Endothelial cell of umbilical vein (primary cell): ENCODE measurements around the gene SERINC2.

ENCODE experiments used
- CTCF ChIP-seq, 2 donors: IDR thresholded peaks; 1 replicate in 1 of 2; 2 replicates in 1 of 2; pipeline ENCODE4 v1.5.1; 2011; ENCODE audit warnings: low read length in 2 of 2, mild to moderate bottlenecking in 2 of 2, moderate library complexity in 2 of 2, control low read depth in 1 of 2, inconsistent platforms in 1 of 2, low read depth in 1 of 2; ENCODE audit not compliant: insufficient read depth in 1 of 2; ENCODE audit errors: extremely low read depth in 1 of 2
- EZH2 ChIP-seq: IDR thresholded peaks from 2 replicates; pipeline ENCODE4 v1.6.1; 2012; ENCODE audit warnings: borderline replicate concordance, low read depth, mild to moderate bottlenecking, moderate library complexity, low read length, inconsistent platforms; ENCODE audit not compliant: severe bottlenecking
- POLR2A ChIP-seq: IDR thresholded peaks from 2 replicates; pipeline ENCODE4 v1.6.1; 2012; ENCODE audit warnings: low read depth, mild to moderate bottlenecking, control low read depth, low read length

GRCh38 chr1:31415658-31416057 lies 2.6 kb downstream of the SERINC2 start:
- TF ChIP-seq POLR2A (no peak), CTCF (IDR thresholded peaks at IDR 0.05; ENCODE audit: extremely low read depth in 1 of 2, insufficient read depth in 1 of 2, low read depth in 1 of 2, low read length in 2 of 2) (no peak), EZH2 (no peak)
